Chondrocyte (in vitro differentiated cells): ENCODE results near the gene CARS1. TPM values are rescaled to one million over a fixed set of nuclear protein-coding genes. Genes with fewer than 3 reads are reported as not detected.

Experiments used
- DNase-seq: peaks from one replicate; pipeline ENCODE4 v3.0.0; 2021; ENCODE audit warnings: mixed read lengths, low spot score
- H3K27ac Mint-ChIP-seq: one replicate; pipeline ENCODE4 v1.8.0; 2021; ENCODE audit warnings: mild to moderate bottlenecking, moderate library complexity, mixed read lengths; ENCODE audit not compliant: unreplicated experiment
- H3K27me3 Mint-ChIP-seq: 2 replicates; pipeline ENCODE4 v1.8.0; 2021; ENCODE audit warnings: low read depth, mixed read lengths
- H3K36me3 Mint-ChIP-seq: 2 replicates; pipeline ENCODE4 v1.8.0; 2021; ENCODE audit warnings: low read depth, mixed read lengths
- H3K4me1 Mint-ChIP-seq: 2 replicates; pipeline ENCODE4 v1.8.0; 2021; ENCODE audit warnings: low read depth, mild to moderate bottlenecking, mixed read lengths
- H3K4me3 Mint-ChIP-seq: one replicate; pipeline ENCODE4 v1.8.0; 2021; ENCODE audit warnings: mild to moderate bottlenecking, moderate library complexity, mixed read lengths; ENCODE audit not compliant: unreplicated experiment
- H3K9me3 Mint-ChIP-seq: 2 replicates; pipeline ENCODE4 v1.8.0; 2021; ENCODE audit warnings: low read depth, mixed read lengths
- CTCF ChIP-seq: fragments of 200-600 bp; sonication (generic); IDR thresholded peaks from 2 replicates; pipeline ENCODE4 v1.5.0; 2021; ENCODE audit warnings: antibody characterized with exemption, mild to moderate bottlenecking, moderate library complexity
- total RNA-seq: library from RNA; stranded (reverse); gene quantifications from 3 replicates; pipeline ENCODE4 v1.2.1, GENCODE V29; 2021

CARS1 gene
- total RNA-seq, 1 donor from 2014 or later: 106 TPM

DNA sequence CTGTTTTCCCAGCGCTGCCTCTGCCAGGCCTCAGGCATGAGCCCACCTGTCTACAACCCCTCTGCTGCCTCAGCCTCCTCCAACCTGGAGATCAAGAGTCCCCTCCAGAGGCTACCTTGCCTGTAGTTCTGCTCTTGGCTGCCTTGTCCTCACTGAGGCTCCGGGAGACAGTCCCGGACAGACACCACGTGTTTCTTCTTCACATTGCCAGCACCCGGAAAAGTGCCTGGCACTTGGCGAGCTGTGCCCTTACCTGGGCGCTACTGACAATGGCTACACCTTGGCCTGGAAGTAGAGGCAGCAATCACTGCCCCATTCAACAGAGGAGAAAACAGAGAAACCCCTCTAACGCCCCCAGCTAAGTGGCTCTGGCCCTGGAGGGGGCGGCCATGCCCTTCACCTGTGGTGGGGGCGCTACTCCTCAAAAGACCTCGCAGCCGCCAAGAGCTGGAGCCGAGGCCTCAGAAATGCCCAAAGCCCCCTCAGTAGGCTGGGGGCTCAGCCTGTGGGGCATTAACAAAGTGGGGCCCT lies 62.1 kb downstream of the CARS1 start:
- Mint-ChIP-seq H3K4me3 (no peak overlapping the region), H3K9me3 (no peaks in the 10 kb centered on the region), H3K4me1 (peaks cover 29% of the 10 kb centered on the region), H3K36me3 (peaks cover 4% of the 10 kb centered on the region), H3K27me3 (no peaks in the 10 kb centered on the region), H3K27ac (no peak overlapping the region)
- DNase-seq: no peak
- no peak for TF ChIP-seq CTCF

DNA sequence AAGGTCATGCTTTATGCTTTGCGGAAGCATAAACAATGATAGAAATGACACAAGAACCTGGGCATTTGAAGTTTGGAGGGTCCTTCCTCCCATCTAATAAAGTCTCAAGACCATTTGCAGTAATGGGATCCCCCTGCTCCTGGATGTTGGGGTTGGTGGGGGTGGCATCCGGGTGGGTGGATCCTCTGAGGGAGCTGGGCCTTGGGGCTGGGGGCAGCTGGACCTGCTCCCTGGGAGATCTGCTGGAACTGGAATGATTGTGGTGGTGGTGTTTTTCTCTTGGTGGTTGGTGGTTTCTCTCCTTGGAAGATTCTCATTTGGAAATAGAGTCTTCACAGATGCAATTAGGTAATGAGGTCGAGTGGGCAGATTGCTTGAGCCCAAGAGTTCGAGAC lies 62.9 kb downstream of the CARS1 start:
- TF ChIP-seq CTCF: no peak
- Mint-ChIP-seq H3K27me3 (no peaks in the 10 kb centered on the region), H3K9me3 (no peaks in the 10 kb centered on the region), H3K27ac (no peak overlapping the region), H3K4me3 (no peak overlapping the region), H3K4me1 (peaks cover 29% of the 10 kb centered on the region), H3K36me3 (peaks cover 2% of the 10 kb centered on the region)
- DNase-seq: no peak

GRCh38 chr11:2992997-2993325 lies 64.3 kb downstream of the CARS1 start:
- peak overlapping the region; percentile 89 for H3K4me3 Mint-ChIP-seq
- H3K4me1 Mint-ChIP-seq: peaks cover 37% of the 10 kb centered on the region
- DNase-seq: no peak
- H3K27me3 Mint-ChIP-seq: no peaks in the 10 kb centered on the region
- H3K9me3 Mint-ChIP-seq: no peaks in the 10 kb centered on the region
- peak overlapping the region; percentile 59 for H3K27ac Mint-ChIP-seq
- H3K36me3 Mint-ChIP-seq: peaks cover 2% of the 10 kb centered on the region
- TF ChIP-seq CTCF: no peak

DNA sequence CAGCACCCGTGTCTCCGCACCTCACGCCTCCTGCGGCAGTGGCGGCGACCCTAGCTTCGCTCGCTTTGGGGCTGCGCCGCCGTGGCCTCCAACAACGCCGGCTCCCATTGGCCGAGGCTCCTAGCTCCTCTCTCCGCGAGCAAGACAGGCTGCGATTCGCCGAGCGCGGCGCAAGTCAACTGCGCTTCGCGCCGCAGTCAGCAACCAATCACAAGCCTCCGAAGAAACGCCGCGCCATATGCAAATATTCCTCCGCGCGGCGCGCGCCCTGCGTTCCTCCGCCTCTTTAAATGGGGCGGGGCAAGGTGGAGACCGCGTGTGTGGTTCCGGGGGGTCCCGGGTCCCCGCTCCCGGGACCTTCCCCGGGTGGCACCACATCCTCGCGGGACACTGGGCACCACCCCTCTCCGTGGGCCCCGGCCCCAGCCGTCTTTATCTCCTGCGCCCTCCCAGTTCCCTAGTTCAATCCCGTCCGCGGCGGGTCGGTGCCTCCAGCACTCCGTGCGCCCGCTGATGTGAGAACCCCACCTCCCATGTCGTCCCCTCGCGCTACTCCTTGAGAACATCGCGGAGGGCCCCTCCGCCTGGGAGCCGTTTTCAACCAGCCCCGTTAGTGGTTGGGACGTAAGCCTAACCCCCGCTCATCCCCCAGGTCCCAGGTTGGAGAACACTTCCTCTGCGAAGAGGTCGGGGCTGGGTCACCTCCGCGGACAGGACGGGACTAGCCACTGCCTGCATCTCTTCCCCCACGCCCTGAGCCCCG lies 64.8 kb downstream of the CARS1 start, which contains the start of gene NAP1L4:
Gene NAP1L4 (minus strand): TSS at position 96 of the 763 bp plus-strand sequence. CDS start 13,109 bp downstream, outside the sequence.
- DNase-seq: peak; percentile 99
- no peaks in the 10 kb centered on the region for H3K9me3 Mint-ChIP-seq
- TF ChIP-seq CTCF: no peak
- peaks cover 2% of the 10 kb centered on the region for H3K36me3 Mint-ChIP-seq
- H3K27ac Mint-ChIP-seq: peak within 1 kb of the TSS; percentile 98
- peak within 1 kb of the TSS; percentile 96 for H3K4me3 Mint-ChIP-seq
- H3K27me3 Mint-ChIP-seq: no peaks in the 10 kb centered on the region
- H3K4me1 Mint-ChIP-seq: peaks cover 40% of the 10 kb centered on the region

DNA sequence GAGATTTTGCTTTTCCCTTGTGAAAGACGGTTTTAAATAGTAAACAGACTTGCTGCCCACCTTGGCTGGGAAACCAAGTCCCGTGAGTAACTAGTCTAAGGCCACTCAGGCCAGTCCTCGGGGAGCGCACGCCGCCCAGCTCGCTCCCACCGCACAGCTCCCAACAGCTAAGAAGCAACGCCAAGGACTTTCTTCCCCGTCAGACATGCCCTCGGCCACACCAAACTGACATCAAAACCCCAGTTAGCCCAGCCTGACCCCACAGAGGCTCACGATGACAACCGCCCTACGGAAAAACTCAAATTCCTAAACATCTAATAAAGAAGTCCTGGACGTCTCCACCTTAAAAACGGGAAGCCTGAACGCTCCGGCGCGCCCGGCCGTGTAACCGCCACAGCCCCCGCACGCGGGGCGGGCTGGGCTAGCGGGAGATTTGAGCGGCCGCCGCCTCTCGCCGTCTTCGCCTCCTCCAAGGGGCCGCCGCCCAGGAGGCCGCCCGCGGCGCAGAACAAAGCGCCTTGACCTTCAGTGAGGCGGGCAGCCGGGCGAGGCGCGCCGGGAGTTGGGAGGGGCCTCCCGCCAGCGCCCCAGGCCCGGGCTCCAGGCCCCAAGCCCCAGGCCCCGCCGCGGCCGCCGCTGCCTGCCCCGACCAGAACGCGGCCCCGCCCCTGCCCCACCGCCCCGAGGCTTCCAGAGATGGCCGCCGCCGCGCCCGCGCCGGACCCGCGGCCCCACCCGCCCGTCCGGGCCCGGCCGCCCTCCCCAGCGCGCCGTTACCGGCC lies 65.6 kb downstream of the CARS1 start:
- Mint-ChIP-seq H3K9me3 (no peaks in the 10 kb centered on the region), H3K27me3 (no peaks in the 10 kb centered on the region)
- no peak for DNase-seq

More for the DNA sequence above, 65.6 kb downstream of the CARS1 start:
- no peak for TF ChIP-seq CTCF
- Mint-ChIP-seq H3K36me3 (peaks cover 4% of the 10 kb centered on the region), H3K4me3 (peak overlapping the region; percentile 96), H3K4me1 (peaks cover 37% of the 10 kb centered on the region), H3K27ac (peak overlapping the region; percentile 98)
